IMR-90 (cell line): ENCODE measurements around the gene TRPM3. TPM values are rescaled to one million over a fixed set of nuclear protein-coding genes. Genes with fewer than 3 reads are reported as not detected.

Experiments used
- MAZ ChIP-seq: IDR thresholded peaks from 2 replicates; pipeline ENCODE4 v1.6.1; 2012; ENCODE audit warnings: low read depth, mild to moderate bottlenecking, low read length, improper control_type of control experiment, moderate library complexity, borderline replicate concordance
- SMC3 ChIP-seq: fragments of 150-350 bp; IDR thresholded peaks from 2 replicates; pipeline ENCODE4 v1.6.1; 2016; ENCODE audit warnings: low read depth, mild to moderate bottlenecking, antibody characterized with exemption, low read length, moderate library complexity
- USF2 ChIP-seq: fragments of 150-350 bp; IDR thresholded peaks from 2 replicates; pipeline ENCODE4 v1.6.1; 2017; ENCODE audit warnings: mild to moderate bottlenecking, antibody characterized with exemption, low read length, low read depth
- polyA plus RNA-seq, 3 experiments: library from polyadenylated mRNA; depleted of rRNA; stranded (reverse); fragments of >200 nt; gene quantifications; 2 replicates each; pipeline ENCODE4 v1.2.3, GENCODE V29; 2012; ENCODE audit warnings: low replicate concordance in 1 of 3
- total RNA-seq: library from RNA; depleted of rRNA; stranded (reverse); fragments of >200 nt; gene quantifications from 2 replicates; pipeline ENCODE4 v1.2.3, GENCODE V29; 2012

TRPM3 gene
- total and polyA plus RNA-seq, 2 of the 4 experiments (the other 2 are of a cell fraction): not detected

GRCh38 chr9:70602321-70603019 is 519.0 kb downstream of the TRPM3 start (continued):
- no peak for TF ChIP-seq USF2
- peak; percentile 87 for TF ChIP-seq SMC3
- TF ChIP-seq MAZ: no peak
